Measurements from ENCODE around the gene CAMK1D.

CAMK1D gene

GRCh38 chr10:12755075-12755474 is 405.7 kb downstream of the CAMK1D start:
- no peak for DNase-seq (ENCODE audit: low read depth in 2 of 2)

- DNase-seq (ENCODE audit: low read depth in 2 of 2): no peak
Measured at GRCh38 chr10:12757351-12757750, 408.0 kb downstream of the CAMK1D start.

GRCh38 chr10:12758271-12758670 is 408.9 kb downstream of the CAMK1D start:
- no peak for DNase-seq (ENCODE audit: low read depth in 2 of 2)

GRCh38 chr10:12766223-12766622 is 416.9 kb downstream of the CAMK1D start:
- DNase-seq (ENCODE audit: low read depth in 2 of 2): no peak

GRCh38 chr10:12768156-12769100 is 419.1 kb downstream of the CAMK1D start:
- peak in 1 of 2 experiments; percentile 13 for DNase-seq (ENCODE audit: low read depth in 2 of 2)

- no peak for DNase-seq (ENCODE audit: low read depth in 2 of 2)
Measured at GRCh38 chr10:12769323-12770044, 420.1 kb downstream of the CAMK1D start.

- DNase-seq (ENCODE audit: low read depth in 2 of 2): no peak
Measured at GRCh38 chr10:12771981-12772760, 422.8 kb downstream of the CAMK1D start.

GRCh38 chr10:12772797-12773587 is 423.6 kb downstream of the CAMK1D start:
- DNase-seq (ENCODE audit: low read depth in 2 of 2): no peak

- DNase-seq (ENCODE audit: low read depth in 2 of 2): no peak
Measured at GRCh38 chr10:12774204-12774894, 425.0 kb downstream of the CAMK1D start.

- DNase-seq (ENCODE audit: low read depth in 2 of 2): no peak
Measured at GRCh38 chr10:12777840-12778585, 428.7 kb downstream of the CAMK1D start.

- no peak for DNase-seq (ENCODE audit: low read depth in 2 of 2)
Measured at GRCh38 chr10:12780634-12781601, 431.6 kb downstream of the CAMK1D start.

- DNase-seq (ENCODE audit: low read depth in 2 of 2): no peak
Measured at GRCh38 chr10:12781976-12782375, 432.6 kb downstream of the CAMK1D start.

- no peak for DNase-seq (ENCODE audit: low read depth in 2 of 2)
Measured at GRCh38 chr10:12782537-12782936, 433.2 kb downstream of the CAMK1D start.

- DNase-seq (ENCODE audit: low read depth in 2 of 2): no peak
Measured at GRCh38 chr10:12783293-12783692, 433.9 kb downstream of the CAMK1D start.

- no peak for DNase-seq (ENCODE audit: low read depth in 2 of 2)
Measured at GRCh38 chr10:12784646-12785045, 435.3 kb downstream of the CAMK1D start.

GRCh38 chr10:12785415-12785831 is 436.1 kb downstream of the CAMK1D start:
- no peak for DNase-seq (ENCODE audit: low read depth in 2 of 2)

- no peak for DNase-seq (ENCODE audit: low read depth in 2 of 2)
Measured at GRCh38 chr10:12787297-12787696, 437.9 kb downstream of the CAMK1D start.

GRCh38 chr10:12788277-12788676 is 438.9 kb downstream of the CAMK1D start:
- DNase-seq (ENCODE audit: low read depth in 2 of 2): no peak

GRCh38 chr10:12790270-12790669 is 440.9 kb downstream of the CAMK1D start:
- no peak for DNase-seq (ENCODE audit: low read depth in 2 of 2)

Data from fibroblast of skin of left quadriceps (primary cell).